GM21723 (cell line): ENCODE data around the gene NSD2.

Experiments used
- ATAC-seq: cut with Tn5 transposase; IDR thresholded peaks from one replicate; pipeline ENCODE4 v1.9.1; 2021; ENCODE audit warnings: mild to moderate bottlenecking, moderate library complexity; ENCODE audit not compliant: unreplicated experiment

NSD2 gene

DNA sequence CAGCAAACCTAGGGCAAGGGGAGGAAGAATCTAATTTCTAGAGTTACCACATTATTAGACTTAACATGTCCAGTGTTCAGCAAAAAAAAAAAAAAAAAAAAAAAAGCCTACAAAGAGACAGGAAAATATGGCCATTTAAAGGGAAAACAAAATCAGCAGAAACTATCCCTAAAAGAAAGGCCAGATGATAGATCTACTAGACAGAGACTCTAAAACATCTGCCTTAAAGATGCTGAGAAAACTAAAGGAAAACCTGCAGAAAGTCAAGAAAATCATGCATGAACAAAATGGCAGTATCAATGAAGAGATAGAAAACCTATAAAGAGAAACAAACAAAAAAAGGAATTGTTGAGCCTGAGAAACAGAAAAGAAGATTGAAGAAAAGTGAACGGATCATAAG is 93.8 kb downstream of the NSD2 start:
- ATAC-seq = no peak

- no peak for ATAC-seq
Observed at GRCh38 chr4:1967512-1968149, 96.4 kb downstream of the NSD2 start.

- ATAC-seq = no peak
Observed at GRCh38 chr4:1968686-1969295, 97.6 kb downstream of the NSD2 start.

DNA sequence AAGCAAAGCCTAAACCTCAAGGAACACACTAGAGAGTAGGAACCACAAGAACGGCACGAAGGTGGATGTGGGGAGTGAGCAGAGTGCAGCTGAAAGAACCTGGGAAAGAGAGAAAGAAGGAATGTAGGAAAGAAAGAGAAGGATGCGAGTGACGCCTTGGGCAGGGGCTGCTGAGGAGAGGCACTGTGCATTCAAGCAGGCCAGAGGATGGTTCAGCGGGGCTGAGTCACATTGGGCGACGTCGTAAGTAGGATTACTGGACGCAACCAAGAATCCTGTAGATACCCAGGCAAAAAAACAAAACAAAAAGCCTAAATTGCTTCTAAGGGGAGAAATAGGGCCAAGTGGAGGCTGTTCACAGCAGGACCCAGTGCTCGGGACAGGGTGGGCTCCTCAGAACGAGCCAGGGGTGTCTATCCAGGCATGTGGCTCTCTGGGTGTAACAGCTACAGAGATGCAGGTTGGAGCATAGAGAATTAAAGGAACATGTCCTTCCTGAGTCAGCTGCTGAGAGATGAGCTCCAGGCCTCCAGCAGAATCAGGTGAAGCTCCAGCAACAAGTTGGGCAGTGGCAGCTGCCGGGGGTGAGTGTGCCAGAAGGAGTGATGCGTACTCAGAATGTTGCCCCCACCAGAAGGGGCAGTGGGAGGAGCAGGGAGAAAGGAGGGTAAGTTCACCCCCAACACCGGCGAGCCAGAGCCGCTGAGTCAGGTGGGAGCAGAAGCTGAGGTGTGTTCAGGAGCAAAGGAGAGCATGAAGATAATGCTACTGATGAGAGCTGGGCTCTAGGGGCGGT is 98.9 kb downstream of the NSD2 start:
- no peak for ATAC-seq

DNA sequence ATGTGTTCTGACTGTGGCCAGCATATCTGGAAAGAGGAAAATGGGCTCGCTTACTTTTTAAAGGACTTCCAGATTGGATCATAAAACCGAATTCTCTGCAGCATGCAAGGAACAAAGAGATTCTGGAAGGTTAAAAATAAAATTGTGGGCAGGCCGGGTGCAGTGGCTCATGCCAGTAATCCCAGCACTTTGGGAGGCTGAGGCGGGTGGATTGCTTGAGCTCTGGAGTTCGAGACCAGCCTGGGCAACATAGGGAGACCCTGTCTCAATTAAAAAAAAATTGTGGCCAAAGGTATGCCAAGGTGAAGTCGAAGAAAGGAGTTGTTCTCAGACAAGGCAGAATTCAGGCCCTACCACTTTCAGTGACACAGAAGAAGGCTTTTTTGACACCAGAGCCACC is 99.7 kb downstream of the NSD2 start:
- no peak for ATAC-seq

DNA sequence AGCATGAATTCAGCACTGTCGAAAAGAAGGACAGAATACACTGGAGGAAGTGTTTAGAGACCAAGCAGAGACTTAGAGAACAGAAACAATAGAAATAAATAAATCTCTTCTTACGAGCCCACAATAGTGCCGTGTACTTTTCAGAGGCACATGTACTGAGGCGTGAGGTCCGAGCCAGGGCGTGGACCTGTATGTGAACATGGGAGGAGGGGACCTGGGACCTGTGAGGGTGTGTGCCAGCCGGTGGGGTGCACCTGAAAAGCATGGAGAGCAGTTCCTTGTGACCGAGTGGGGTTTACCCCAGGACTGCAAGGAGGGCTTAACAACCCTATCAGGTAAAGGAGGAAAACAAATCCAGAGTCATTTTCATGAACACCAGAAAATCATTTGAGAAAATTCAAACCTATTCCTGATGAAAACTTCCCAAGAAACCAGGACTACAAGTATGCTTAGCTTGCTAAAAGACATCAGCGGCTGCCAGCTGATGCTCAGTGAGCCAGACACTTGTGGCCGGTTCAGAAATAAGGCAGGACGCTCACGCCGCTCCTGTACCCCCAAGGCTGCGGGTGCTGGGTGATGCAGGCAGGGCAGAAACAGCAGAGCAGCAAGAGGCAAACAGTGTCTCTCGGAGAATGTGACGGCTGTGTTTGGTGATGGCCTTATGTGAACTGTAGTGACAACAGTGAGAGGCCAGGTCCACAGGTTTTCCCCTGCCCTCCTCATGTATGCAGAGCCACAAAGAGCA is 100.4 kb downstream of the NSD2 start:
- ATAC-seq = no peak

DNA sequence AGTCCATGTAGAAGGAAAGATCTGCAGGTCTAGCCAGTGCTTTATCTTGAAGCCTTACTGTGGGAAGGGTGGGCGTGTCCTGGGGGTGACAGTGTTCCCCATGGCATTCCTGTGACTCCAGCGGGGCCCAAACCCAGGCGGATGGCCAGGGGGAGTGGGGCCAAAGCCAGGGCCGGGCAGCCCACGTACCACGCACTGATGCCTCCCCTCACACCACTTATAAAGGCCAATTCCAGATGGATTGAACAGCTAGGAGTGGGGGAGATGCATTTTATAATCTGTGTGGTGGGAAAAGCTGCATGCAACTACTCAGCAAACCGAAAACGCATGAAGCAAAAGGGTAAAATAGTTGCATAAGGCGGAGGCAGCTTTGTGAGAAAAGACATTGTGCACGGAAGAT is 101.2 kb downstream of the NSD2 start:
- ATAC-seq = no peak

DNA sequence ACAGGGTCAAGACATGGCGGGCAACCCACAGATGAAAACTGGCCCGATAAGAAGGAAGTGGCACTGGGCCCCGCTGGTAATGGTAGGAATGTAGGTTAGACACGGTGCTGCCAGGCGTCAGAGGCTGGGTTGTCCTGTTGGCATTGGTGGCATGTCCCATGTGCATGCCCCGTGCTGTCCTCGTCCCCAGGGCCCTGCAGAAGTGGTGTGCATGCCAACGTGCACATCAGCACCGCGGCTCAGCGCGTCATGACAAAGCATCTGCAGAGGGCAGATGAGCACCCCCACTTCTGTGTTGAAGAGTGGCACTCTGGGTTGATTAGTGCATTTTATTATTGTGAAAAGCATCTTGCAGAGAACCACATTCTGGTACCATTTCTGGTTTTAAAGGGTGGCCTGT is 102.0 kb downstream of the NSD2 start:
- no peak for ATAC-seq

- no peak for ATAC-seq
Observed at GRCh38 chr4:1973661-1974060, 102.5 kb downstream of the NSD2 start.

DNA sequence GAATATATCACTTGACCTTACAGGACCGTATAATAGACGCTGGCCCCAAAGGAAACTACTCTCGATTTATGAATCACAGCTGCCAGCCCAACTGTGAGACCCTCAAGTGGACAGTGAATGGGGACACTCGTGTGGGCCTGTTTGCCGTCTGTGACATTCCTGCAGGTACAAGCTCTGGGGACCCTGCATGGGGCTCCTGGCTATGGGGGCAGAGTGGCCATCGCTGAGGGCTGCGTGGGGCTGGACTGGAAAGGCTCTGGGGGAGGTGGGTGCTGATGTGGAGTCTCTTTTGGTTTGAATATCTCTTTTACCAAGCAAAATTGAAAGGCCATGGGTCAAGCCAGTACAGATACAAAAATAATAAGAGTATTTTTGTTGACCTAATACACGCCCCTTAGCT is 103.6 kb downstream of the NSD2 start:
- ATAC-seq = no peak

DNA sequence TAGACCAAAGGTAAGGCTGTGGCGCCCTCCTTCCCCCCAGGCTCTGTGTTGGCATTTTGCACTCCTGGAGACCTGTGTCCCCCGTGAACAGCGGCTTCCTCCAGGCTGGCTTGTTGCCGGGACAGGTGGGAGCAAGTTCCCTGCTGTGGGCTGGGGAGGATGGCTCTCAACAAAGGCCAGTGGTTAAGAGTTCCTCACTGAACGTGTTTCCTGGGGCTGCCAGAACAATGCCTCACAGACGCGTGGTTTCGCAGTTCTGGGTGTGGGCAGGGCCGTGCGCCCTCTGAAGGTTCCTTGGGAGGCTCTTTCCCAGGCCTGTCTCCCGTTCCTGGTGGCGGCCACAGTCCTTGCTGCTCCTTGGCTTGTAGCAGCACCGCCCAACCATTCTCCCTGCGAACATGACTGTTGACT is 104.2 kb downstream of the NSD2 start:
- ATAC-seq = no peak

DNA sequence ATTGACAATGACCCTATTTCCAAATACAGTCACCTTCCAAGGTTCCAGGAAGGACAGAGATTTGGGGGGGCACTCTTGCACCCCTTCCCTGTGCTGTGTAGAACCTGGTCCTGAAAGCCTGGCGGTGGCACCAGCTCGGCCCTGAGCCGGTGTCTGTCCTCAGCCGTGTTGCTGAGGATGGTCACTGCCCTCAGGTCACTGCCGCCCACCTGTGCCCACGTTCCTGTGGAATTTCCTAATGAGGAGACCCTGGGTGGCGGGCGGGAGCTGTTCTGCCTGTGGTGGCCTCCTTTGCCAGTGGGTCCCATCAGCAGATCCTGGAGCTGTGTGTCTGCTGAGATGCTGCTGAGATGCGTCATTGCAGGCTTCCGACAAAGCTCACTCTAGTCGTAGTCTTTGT is 104.7 kb downstream of the NSD2 start:
- ATAC-seq = no peak

DNA sequence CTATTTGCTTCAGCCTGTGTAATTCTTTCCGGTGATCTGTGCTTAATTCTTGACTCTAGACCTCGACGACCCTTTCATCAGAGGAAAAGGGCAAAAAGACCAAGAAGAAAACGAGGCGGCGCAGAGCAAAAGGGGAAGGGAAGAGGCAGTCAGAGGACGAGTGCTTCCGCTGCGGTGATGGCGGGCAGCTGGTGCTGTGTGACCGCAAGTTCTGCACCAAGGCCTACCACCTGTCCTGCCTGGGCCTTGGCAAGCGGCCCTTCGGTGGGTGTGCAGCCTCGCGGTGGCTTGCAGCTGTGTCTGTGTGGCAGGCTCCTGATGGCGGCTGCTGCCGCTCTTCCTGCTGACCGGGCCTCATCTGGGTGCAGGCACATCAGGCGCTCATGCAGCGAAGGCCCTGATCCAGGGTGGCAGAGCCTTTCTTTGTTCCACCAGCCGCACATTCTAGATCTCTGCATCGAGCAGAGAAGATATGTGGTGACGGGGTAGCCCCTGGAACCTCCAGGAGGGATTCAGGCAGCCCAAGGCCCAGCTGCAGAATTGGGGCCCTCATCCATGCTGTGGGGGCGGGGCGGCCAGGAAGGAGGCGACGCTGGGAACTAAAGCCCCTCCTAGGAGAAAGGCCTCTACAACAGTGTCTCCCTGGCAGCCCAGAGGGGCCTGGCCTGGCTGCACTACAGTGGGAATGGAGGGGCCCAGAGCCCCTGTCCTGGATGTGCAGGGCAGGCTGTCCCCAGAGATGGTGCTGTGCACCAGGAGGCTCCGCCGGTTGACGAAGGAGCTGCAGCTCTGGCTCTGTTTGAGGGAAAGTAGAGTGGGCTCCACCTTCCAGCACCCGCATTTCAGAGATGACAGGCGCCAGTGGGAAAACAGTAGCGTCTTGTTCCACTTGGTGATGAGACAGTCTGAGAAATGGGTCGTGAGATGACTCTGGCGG is 105.5 kb downstream of the NSD2 start:
- no peak for ATAC-seq

- no peak for ATAC-seq
Observed at GRCh38 chr4:1978226-1978625, 107.0 kb downstream of the NSD2 start.

GRCh38 chr4:1978741-1979476 is 107.7 kb downstream of the NSD2 start:
- ATAC-seq = no peak

- no peak for ATAC-seq
Observed at GRCh38 chr4:1979477-1980196, 108.4 kb downstream of the NSD2 start.

DNA sequence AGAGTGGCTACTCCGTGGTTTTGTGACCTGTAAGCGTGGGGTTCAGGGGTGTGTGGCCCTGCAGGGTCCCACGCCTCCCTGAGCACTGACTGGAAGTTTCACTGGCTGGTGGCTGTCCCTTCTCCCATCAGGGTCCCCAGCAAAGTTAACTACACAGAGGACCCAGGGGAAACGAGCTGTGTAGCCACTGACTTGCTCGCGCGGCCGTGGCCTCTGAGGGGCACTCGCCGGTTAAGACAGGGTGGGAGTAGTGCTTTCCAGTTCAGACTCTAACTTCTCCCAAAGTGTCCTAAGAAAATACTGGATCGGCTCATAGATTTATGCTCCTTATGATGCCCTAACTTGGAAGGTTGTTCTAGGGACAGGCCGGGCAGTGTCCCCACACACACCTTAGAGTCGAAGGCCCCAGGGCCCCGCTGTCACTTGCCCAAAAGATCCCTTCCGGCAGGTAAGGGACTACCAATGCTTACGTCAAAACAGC is 109.4 kb downstream of the NSD2 start:
- ATAC-seq = no peak

- ATAC-seq = no peak
Observed at GRCh38 chr4:1981251-1982058, 110.3 kb downstream of the NSD2 start.
